DND-41 (cell line): Measurements from ENCODE around the gene SEC61A1.
A peak's percentile ranks its signal among the peaks of the same experiment; 100 is the strongest.

Source experiments
- ATAC-seq: fragments of 200-7000 bp; cut with Tn5 transposase; 3 replicates; pipeline ENCODE4 v1.9.1; 2021; ENCODE audit warnings: low read depth; ENCODE audit not compliant: insufficient read depth
- DNase-seq: peaks from one replicate; pipeline ENCODE4 v3.0.0-alpha.2; 2020
- H2AFZ ChIP-seq: 2 replicates; pipeline ENCODE4 v1.6.0; 2012; ENCODE audit warnings: low read depth, low read length
- H3K27ac ChIP-seq: 2 replicates; pipeline ENCODE4 v1.5.1; 2012; ENCODE audit warnings: low read length, inconsistent platforms
- H3K27me3 ChIP-seq: fragments of 200-600 bp; sonication (generic); 2 replicates; pipeline ENCODE4 v1.6.0; 2012; ENCODE audit warnings: low read length, mild to moderate bottlenecking, inconsistent platforms; ENCODE audit not compliant: insufficient read depth, poor library complexity
- H3K36me3 ChIP-seq: 2 replicates; pipeline ENCODE4 v1.5.1; 2012; ENCODE audit warnings: low read length, inconsistent platforms; ENCODE audit not compliant: insufficient read depth
- H3K4me1 ChIP-seq: 2 replicates; pipeline ENCODE4 v1.5.1; 2012; ENCODE audit warnings: mild to moderate bottlenecking, low read length; ENCODE audit not compliant: insufficient read depth
- H3K4me2 ChIP-seq: 2 replicates; pipeline ENCODE4 v1.6.0; 2012; ENCODE audit warnings: mild to moderate bottlenecking, moderate library complexity, low read length, inconsistent platforms; ENCODE audit not compliant: insufficient read depth
- H3K4me3 ChIP-seq, 2 experiments: fragments of 200-600 bp in 1 of 2; shearing (Covaris generic) in 1 of 2; 2 replicates each; pipeline ENCODE4 v1.5.1; 2012 to 2016; ENCODE audit warnings: inconsistent platforms in 2 of 2, low read length in 2 of 2, mild to moderate bottlenecking in 2 of 2, low read depth in 1 of 2, moderate library complexity in 1 of 2
- H3K79me2 ChIP-seq: 2 replicates; pipeline ENCODE4 v1.6.0; 2012; ENCODE audit warnings: low read length, inconsistent platforms; ENCODE audit not compliant: insufficient read depth
- H3K9ac ChIP-seq: 2 replicates; pipeline ENCODE4 v1.6.0; 2012; ENCODE audit warnings: low read depth, mild to moderate bottlenecking, inconsistent platforms, low read length, moderate library complexity
- H3K9me3 ChIP-seq: 2 replicates; pipeline ENCODE4 v1.5.1; 2012; ENCODE audit warnings: low read length, moderate library complexity, mild to moderate bottlenecking, inconsistent platforms; ENCODE audit not compliant: insufficient read depth, severe bottlenecking
- H4K20me1 ChIP-seq: 2 replicates; pipeline ENCODE4 v1.6.0; 2012; ENCODE audit warnings: low read length; ENCODE audit not compliant: insufficient read depth
- EZH2 ChIP-seq: IDR thresholded peaks from 3 replicates; pipeline ENCODE4 v1.6.1; 2012; ENCODE audit warnings: borderline replicate concordance, low read depth, mild to moderate bottlenecking, moderate library complexity, low read length, inconsistent platforms; ENCODE audit not compliant: severe bottlenecking
- TF ChIP-seq, protein P1 (sequence below): IDR thresholded peaks from 2 replicates; pipeline ENCODE4 v1.5.1; 2012; ENCODE audit warnings: borderline replicate concordance, low read length, moderate library complexity, mild to moderate bottlenecking; ENCODE audit not compliant: poor library complexity, severe bottlenecking; ENCODE audit errors: extremely low read depth

Gene SEC61A1

DNA sequence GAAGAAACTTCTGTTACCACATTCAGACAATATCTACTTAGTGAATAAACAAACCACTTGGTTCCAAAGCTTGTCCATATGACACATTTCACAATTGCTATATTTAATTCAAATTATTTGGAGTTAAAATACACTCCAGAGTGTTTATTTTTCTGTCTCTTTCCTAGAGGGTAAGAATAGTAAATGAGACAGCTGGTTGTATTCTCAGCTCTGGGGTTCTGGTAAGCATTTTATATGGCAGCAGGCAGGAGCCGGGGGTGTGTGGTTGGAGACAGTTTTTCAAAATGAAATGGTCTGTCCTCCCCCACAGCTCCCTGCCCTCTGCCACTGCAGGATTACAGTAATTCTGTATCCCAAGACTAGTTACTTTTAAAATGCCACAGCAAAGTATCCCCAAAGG lies 10.9 kb upstream of the SEC61A1 start:
- H4K20me1 ChIP-seq, result no peaks in the 10 kb centered on the region
- H2AFZ ChIP-seq, result no peak overlapping the region
- H3K36me3 ChIP-seq, result no peaks in the 10 kb centered on the region
- H3K9ac ChIP-seq, result no peak overlapping the region
- DNase-seq (no peak), ATAC-seq (no peak)
- H3K9me3 ChIP-seq, result no peaks in the 10 kb centered on the region
- H3K27me3 ChIP-seq, result peaks cover 5% of the 10 kb centered on the region
- H3K4me1 ChIP-seq, result no peaks in the 10 kb centered on the region
- H3K27ac ChIP-seq, result no peak overlapping the region
- TF ChIP-seq, protein P1, sequence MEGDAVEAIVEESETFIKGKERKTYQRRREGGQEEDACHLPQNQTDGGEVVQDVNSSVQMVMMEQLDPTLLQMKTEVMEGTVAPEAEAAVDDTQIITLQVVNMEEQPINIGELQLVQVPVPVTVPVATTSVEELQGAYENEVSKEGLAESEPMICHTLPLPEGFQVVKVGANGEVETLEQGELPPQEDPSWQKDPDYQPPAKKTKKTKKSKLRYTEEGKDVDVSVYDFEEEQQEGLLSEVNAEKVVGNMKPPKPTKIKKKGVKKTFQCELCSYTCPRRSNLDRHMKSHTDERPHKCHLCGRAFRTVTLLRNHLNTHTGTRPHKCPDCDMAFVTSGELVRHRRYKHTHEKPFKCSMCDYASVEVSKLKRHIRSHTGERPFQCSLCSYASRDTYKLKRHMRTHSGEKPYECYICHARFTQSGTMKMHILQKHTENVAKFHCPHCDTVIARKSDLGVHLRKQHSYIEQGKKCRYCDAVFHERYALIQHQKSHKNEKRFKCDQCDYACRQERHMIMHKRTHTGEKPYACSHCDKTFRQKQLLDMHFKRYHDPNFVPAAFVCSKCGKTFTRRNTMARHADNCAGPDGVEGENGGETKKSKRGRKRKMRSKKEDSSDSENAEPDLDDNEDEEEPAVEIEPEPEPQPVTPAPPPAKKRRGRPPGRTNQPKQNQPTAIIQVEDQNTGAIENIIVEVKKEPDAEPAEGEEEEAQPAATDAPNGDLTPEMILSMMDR, result no peak
- no peak for TF ChIP-seq EZH2
- no peak overlapping the region for H3K4me3 ChIP-seq
- H3K79me2 ChIP-seq, result no peaks in the 10 kb centered on the region
- H3K4me2 ChIP-seq, result no peak overlapping the region

DNA sequence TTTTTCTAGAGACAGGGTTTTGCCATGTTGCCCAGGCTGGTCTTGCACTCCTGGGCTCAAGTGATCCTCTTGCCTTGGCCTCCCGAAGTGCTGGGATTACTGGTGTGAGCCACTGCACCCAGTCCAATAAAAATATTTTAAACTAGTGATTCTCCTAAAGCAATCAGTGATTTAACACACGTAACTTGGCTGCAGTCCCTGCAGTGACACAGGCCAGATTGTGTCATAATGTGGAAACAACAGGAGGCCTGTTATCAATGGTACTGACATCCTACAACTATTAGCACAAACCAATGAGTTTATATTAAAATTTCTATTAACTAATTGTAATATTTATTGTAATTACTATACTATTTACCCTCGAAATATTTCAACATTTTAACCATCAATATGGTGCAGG lies 1.6 kb upstream of the SEC61A1 start:
- H3K79me2 ChIP-seq, result peaks cover 45% of the 10 kb centered on the region
- H3K9ac ChIP-seq, result no peak overlapping the region
- peaks cover 18% of the 10 kb centered on the region for H4K20me1 ChIP-seq
- H3K27me3 ChIP-seq, result no peaks in the 10 kb centered on the region
- no peak overlapping the region for H3K4me3 ChIP-seq
- H3K27ac ChIP-seq, result no peak overlapping the region
- peak overlapping the region; percentile 81; the same call in 1 of the 2 replicates for H3K4me2 ChIP-seq
- H2AFZ ChIP-seq, result no peak overlapping the region
- peaks cover 38% of the 10 kb centered on the region for H3K4me1 ChIP-seq
- ATAC-seq, result no peak
- H3K36me3 ChIP-seq, result peaks cover 27% of the 10 kb centered on the region
- DNase-seq, result no peak
- no peaks in the 10 kb centered on the region for H3K9me3 ChIP-seq
- TF ChIP-seq EZH2, result no peak
- TF ChIP-seq, protein P1, result no peak

DNA sequence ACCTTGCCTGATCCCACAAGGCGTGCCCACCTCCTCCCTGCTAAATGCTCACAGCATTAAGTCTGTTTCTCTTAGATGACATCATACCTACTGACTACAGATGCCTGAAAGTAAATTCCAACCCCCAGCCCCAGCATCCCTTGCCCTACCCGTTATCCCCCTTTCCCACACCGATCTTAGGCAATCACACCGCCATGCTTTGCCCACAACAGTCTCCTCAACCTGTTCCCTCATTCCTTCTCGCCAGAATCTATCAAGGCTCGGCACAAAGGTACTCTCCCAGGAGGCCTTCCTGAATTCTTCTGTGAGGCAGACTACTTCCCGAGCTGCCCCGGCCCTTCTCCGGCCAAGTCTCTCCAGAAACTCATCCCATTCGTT lies 789 bp upstream of the SEC61A1 start:
- Histone ChIP-seq H4K20me1 (peaks cover 18% of the 10 kb centered on the region), H2AFZ (peak overlapping the region; percentile 94), H3K9ac (peak overlapping the region; percentile 91), H3K9me3 (no peaks in the 10 kb centered on the region), H3K27ac (peak overlapping the region; percentile 83), H3K4me3 (peak overlapping the region; percentile 65 to 96), H3K36me3 (peaks cover 35% of the 10 kb centered on the region), H3K4me2 (peak overlapping the region; percentile 81), H3K79me2 (peaks cover 54% of the 10 kb centered on the region), H3K27me3 (no peaks in the 10 kb centered on the region), H3K4me1 (peaks cover 41% of the 10 kb centered on the region)
- TF ChIP-seq, protein P1, result no peak
- no peak for TF ChIP-seq EZH2
- DNase-seq (no peak), ATAC-seq (no peak)
